ENCODE data around the gene SLC23A2. TPM values are rescaled to one million over a fixed set of nuclear protein-coding genes. Genes with fewer than 3 reads are reported as not detected.
"Not testable (repeated sequence)": the region's sequence is repeated elsewhere in the genome, so short reads cannot be mapped to it uniquely, and the experiment has no call there.

Gene SLC23A2
- total RNA-seq, 1 experiment from 2014 or later, result 37.3 TPM

DNA sequence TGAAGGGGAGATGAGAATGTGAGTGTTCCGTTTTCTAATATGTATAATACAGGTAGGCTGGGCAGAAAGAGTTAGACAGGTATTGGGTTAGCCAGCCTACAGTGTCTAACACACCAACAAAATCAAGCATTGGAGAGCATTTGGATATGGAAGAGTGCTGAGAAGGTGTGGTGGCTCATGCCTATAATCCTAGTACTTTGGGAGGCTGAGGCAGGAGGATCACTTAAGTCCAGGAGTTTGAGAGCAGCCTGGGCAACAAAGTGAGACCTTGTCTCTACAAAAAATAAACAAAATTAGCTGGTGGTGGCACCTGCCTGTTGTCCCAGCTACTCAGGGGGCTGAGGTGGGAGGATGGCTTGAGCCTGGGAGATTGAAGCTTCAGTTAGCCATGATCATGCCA lies 38.6 kb upstream of the SLC23A2 start:
- Mint-ChIP-seq H3K4me1 (ENCODE audit: low read depth, unreplicated experiment) (no peaks in the 10 kb centered on the region), H3K27me3 (ENCODE audit: insufficient read depth, unreplicated experiment) (no peaks in the 10 kb centered on the region), H3K9me3 (ENCODE audit: unreplicated experiment) (no peaks in the 10 kb centered on the region), H3K36me3 (ENCODE audit: insufficient read depth, unreplicated experiment) (no peaks in the 10 kb centered on the region), H3K4me3 (ENCODE audit: unreplicated experiment) (no peak overlapping the region), H3K27ac (ENCODE audit: unreplicated experiment) (no peak overlapping the region)
- ChIA-PET CTCF (no interaction called here), POLR2A (no interaction called here)
- H3K4me1 ChIP-seq, result no peaks in the 10 kb centered on the region
- no peak for DNase-seq
- TF ChIP-seq, protein P1, sequence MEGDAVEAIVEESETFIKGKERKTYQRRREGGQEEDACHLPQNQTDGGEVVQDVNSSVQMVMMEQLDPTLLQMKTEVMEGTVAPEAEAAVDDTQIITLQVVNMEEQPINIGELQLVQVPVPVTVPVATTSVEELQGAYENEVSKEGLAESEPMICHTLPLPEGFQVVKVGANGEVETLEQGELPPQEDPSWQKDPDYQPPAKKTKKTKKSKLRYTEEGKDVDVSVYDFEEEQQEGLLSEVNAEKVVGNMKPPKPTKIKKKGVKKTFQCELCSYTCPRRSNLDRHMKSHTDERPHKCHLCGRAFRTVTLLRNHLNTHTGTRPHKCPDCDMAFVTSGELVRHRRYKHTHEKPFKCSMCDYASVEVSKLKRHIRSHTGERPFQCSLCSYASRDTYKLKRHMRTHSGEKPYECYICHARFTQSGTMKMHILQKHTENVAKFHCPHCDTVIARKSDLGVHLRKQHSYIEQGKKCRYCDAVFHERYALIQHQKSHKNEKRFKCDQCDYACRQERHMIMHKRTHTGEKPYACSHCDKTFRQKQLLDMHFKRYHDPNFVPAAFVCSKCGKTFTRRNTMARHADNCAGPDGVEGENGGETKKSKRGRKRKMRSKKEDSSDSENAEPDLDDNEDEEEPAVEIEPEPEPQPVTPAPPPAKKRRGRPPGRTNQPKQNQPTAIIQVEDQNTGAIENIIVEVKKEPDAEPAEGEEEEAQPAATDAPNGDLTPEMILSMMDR (IDR thresholded peaks at IDR 0.05; ENCODE audit: insufficient read depth in 1 of 2, low read depth in 1 of 2, low read length in 1 of 2, severe bottlenecking in 1 of 2, unreplicated experiment in 1 of 2), result no peak
- no peaks in the 10 kb centered on the region for H3K9me3 ChIP-seq
- no peak overlapping the region for H3K4me3 ChIP-seq (ENCODE audit: low read depth, low read length)
- BruUV-seq (replicated peaks), result no TSS peak
- intact Hi-C loops (cut with micrococcal nuclease; ENCODE audit: unreplicated experiment), result no loop called here
- no peaks in the 10 kb centered on the region for H3K27me3 ChIP-seq (replicated peaks; ENCODE audit: control insufficient read depth, insufficient read depth, low read length)
- no peaks in the 10 kb centered on the region for H3K36me3 ChIP-seq (ENCODE audit: control insufficient read depth, insufficient read depth, low read length)

DNA sequence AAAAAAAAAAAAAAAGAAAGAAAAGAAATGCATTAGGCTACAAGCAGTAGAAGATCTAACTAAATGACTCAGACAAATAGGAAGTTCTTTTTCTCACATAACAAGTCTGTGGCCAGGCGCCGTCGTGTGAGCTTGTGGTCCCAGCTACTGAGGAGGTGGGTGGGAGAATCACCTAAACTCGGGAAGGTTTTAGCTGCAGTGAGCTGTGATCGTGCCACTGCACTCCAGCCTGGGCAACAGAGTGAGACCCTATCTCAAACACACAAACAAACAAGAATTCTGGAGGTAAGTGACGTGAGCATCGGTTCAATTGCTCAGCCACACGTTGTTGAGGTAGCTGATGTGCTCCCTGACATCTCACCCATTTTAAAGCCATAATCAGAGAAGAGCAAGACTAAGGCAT lies 37.9 kb upstream of the SLC23A2 start:
- no peak overlapping the region for H3K27ac Mint-ChIP-seq (ENCODE audit: unreplicated experiment)
- intact Hi-C loops (cut with micrococcal nuclease; ENCODE audit: unreplicated experiment), result no loop called here
- no peaks in the 10 kb centered on the region for H3K36me3 Mint-ChIP-seq (ENCODE audit: insufficient read depth, unreplicated experiment)
- no peak for DNase-seq
- no peaks in the 10 kb centered on the region for H3K4me1 ChIP-seq
- POLR2A ChIA-PET, result no interaction called here
- no peaks in the 10 kb centered on the region for H3K4me1 Mint-ChIP-seq (ENCODE audit: low read depth, unreplicated experiment)
- CTCF ChIA-PET, result no interaction called here
- no TSS peak for BruUV-seq (replicated peaks)
- no peaks in the 10 kb centered on the region for H3K9me3 ChIP-seq
- H3K27me3 ChIP-seq (replicated peaks; ENCODE audit: control insufficient read depth, insufficient read depth, low read length), result no peaks in the 10 kb centered on the region
- H3K36me3 ChIP-seq (ENCODE audit: control insufficient read depth, insufficient read depth, low read length), result no peaks in the 10 kb centered on the region
- H3K27me3 Mint-ChIP-seq (ENCODE audit: insufficient read depth, unreplicated experiment), result no peaks in the 10 kb centered on the region
- no peak overlapping the region for H3K4me3 ChIP-seq (ENCODE audit: low read depth, low read length)
- H3K4me3 Mint-ChIP-seq (ENCODE audit: unreplicated experiment), result no peak overlapping the region
- H3K9me3 Mint-ChIP-seq (ENCODE audit: unreplicated experiment), result no peaks in the 10 kb centered on the region
- TF ChIP-seq, protein P1 (IDR thresholded peaks at IDR 0.05; ENCODE audit: insufficient read depth in 1 of 2, low read depth in 1 of 2, low read length in 1 of 2, severe bottlenecking in 1 of 2, unreplicated experiment in 1 of 2), result no peak

DNA sequence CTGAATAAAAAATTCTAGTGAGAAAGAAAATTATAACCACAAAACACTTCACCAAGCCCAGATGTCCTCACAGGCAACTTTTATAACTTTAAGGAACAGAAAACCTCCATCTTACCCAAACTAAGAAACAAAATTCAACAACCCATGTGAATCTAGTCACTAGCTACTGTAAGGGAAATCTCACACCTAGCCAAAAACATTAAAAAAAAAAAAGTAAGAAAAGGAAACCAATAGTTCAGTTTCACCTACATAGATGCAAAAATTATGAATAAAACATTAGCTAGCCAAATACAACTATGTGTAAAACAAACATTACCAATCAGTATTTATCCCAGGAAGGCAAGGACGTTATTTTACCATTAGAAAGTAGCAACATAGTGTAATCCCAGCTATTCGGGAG lies 35.5 kb upstream of the SLC23A2 start:
- ChIA-PET POLR2A (no interaction called here), CTCF (no interaction called here)
- TF ChIP-seq, protein P1 (IDR thresholded peaks at IDR 0.05; ENCODE audit: insufficient read depth in 1 of 2, low read depth in 1 of 2, low read length in 1 of 2, severe bottlenecking in 1 of 2, unreplicated experiment in 1 of 2), result no peak
- peaks cover 2% of the 10 kb centered on the region; the same call in 1 of the 2 replicates for H3K4me1 ChIP-seq
- Mint-ChIP-seq H3K4me1 (ENCODE audit: low read depth, unreplicated experiment) (no peaks in the 10 kb centered on the region), H3K4me3 (ENCODE audit: unreplicated experiment) (no peak overlapping the region), H3K36me3 (ENCODE audit: insufficient read depth, unreplicated experiment) (no peaks in the 10 kb centered on the region), H3K9me3 (ENCODE audit: unreplicated experiment) (no peaks in the 10 kb centered on the region), H3K27me3 (ENCODE audit: insufficient read depth, unreplicated experiment) (no peaks in the 10 kb centered on the region), H3K27ac (ENCODE audit: unreplicated experiment) (no peak overlapping the region)
- BruUV-seq (replicated peaks), result no TSS peak
- H3K9me3 ChIP-seq, result no peaks in the 10 kb centered on the region
- H3K27me3 ChIP-seq (replicated peaks; ENCODE audit: control insufficient read depth, insufficient read depth, low read length), result no peaks in the 10 kb centered on the region
- no peak overlapping the region for H3K4me3 ChIP-seq (ENCODE audit: low read depth, low read length)
- intact Hi-C loops (cut with micrococcal nuclease; ENCODE audit: unreplicated experiment), result no loop called here
- no peak for DNase-seq
- H3K36me3 ChIP-seq (ENCODE audit: control insufficient read depth, insufficient read depth, low read length), result no peaks in the 10 kb centered on the region

DNA sequence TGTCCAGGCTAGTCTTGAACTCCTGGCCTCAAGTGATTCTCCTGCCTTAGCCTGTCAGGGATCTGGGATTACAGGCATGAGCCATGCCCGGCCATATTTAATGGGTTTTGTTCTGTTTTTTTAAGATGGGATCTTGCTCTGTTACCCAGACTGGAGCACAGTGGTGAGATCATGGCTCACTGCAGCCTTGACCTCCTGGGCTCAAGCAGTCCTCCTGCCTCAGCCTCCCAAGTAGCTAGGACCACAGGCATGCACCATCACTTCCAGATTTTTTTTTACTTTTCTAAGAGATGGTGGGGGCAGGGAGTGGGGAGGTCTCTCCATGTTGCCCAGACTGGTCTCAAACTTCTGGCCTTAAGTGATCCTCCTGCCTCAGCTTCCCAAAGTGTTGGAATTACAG lies 34.2 kb upstream of the SLC23A2 start:
- H3K36me3 ChIP-seq (ENCODE audit: control insufficient read depth, insufficient read depth, low read length); intact Hi-C loops (cut with micrococcal nuclease; ENCODE audit: unreplicated experiment); H3K9me3 ChIP-seq; H3K4me3 ChIP-seq (ENCODE audit: low read depth, low read length); H3K27ac Mint-ChIP-seq (ENCODE audit: unreplicated experiment); H3K36me3 Mint-ChIP-seq (ENCODE audit: insufficient read depth, unreplicated experiment); BruUV-seq (replicated peaks); POLR2A ChIA-PET; H3K4me3 Mint-ChIP-seq (ENCODE audit: unreplicated experiment); H3K9me3 Mint-ChIP-seq (ENCODE audit: unreplicated experiment); H3K27me3 Mint-ChIP-seq (ENCODE audit: insufficient read depth, unreplicated experiment); DNase-seq; H3K27me3 ChIP-seq (replicated peaks; ENCODE audit: control insufficient read depth, insufficient read depth, low read length): not testable (repeated sequence)
- peaks cover 11% of the 10 kb centered on the region for H3K4me1 Mint-ChIP-seq (ENCODE audit: low read depth, unreplicated experiment)
- CTCF ChIA-PET, result interaction anchor here (0.6 kb wide), 1 partner anchor 58 kb away, joined by 3 read pairs; no protein-coding TSS in a partner anchor
- H3K4me1 ChIP-seq, result peaks cover 15% of the 10 kb centered on the region
